ENCODE measurements around the gene PXT1.

DNA sequence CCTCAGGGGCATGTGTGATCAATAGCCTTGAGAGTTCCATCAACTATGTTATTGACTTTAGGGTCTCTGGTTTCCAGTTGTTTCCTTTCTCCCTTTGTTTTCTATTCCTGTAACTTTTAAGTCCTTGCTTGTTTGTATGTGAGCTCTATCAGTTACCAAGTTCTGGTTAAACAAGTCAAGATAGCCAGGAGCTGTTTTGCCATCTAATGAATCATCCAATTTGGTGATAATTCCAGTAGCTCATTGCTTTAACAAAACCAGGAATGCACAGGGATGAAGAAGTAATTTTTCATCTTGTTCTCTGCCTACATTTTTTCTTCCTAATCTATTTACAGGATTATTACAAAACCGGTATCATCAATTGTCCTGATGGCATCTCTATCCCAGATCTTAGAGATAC is 36.6 kb upstream of the PXT1 start:
- TF ChIP-seq, protein P1, sequence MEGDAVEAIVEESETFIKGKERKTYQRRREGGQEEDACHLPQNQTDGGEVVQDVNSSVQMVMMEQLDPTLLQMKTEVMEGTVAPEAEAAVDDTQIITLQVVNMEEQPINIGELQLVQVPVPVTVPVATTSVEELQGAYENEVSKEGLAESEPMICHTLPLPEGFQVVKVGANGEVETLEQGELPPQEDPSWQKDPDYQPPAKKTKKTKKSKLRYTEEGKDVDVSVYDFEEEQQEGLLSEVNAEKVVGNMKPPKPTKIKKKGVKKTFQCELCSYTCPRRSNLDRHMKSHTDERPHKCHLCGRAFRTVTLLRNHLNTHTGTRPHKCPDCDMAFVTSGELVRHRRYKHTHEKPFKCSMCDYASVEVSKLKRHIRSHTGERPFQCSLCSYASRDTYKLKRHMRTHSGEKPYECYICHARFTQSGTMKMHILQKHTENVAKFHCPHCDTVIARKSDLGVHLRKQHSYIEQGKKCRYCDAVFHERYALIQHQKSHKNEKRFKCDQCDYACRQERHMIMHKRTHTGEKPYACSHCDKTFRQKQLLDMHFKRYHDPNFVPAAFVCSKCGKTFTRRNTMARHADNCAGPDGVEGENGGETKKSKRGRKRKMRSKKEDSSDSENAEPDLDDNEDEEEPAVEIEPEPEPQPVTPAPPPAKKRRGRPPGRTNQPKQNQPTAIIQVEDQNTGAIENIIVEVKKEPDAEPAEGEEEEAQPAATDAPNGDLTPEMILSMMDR (IDR thresholded peaks at IDR 0.05; ENCODE audit: poor library complexity, severe bottlenecking) = no peak
- no peak for TF ChIP-seq EZH2 (IDR thresholded peaks at IDR 0.05; ENCODE audit: borderline replicate concordance, insufficient read depth, low read length, poor library complexity, severe bottlenecking)
